ENCODE data around the gene NXPH3.

DNA sequence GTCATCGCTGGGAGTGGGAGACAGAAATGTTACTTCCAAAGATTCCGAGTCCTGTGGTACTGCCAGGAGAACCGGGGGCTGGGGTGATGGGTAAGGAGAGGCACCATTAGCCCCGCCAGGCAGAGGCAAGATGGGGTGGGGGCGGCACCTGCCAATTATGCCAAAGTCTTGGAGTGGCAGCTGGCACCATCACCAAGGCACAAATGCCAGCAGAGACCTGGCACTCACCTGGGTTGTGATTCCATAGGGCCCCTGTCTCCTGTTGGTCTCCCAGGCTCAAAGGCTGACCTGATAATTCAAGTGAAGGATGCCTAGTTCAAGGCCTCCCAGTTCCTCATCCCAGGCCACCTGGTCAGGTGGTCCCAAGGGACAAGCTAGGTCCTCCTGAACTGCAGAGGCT is 7.6 kb downstream of the NXPH3 start:
- TF ChIP-seq, protein P1, sequence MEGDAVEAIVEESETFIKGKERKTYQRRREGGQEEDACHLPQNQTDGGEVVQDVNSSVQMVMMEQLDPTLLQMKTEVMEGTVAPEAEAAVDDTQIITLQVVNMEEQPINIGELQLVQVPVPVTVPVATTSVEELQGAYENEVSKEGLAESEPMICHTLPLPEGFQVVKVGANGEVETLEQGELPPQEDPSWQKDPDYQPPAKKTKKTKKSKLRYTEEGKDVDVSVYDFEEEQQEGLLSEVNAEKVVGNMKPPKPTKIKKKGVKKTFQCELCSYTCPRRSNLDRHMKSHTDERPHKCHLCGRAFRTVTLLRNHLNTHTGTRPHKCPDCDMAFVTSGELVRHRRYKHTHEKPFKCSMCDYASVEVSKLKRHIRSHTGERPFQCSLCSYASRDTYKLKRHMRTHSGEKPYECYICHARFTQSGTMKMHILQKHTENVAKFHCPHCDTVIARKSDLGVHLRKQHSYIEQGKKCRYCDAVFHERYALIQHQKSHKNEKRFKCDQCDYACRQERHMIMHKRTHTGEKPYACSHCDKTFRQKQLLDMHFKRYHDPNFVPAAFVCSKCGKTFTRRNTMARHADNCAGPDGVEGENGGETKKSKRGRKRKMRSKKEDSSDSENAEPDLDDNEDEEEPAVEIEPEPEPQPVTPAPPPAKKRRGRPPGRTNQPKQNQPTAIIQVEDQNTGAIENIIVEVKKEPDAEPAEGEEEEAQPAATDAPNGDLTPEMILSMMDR (IDR thresholded peaks at IDR 0.05), result no peak
- TF ChIP-seq POLR2A (IDR thresholded peaks at IDR 0.05), result no peak

All from thyroid gland (tissue), 4 donors.